Gastrocnemius medialis (tissue), 4 donors: Measurements from ENCODE around the gene SNTG2.

Source experiments
- POLR2A ChIP-seq, 2 donors: fragments of 450-650 bp; IDR thresholded peaks; one replicate each; pipeline ENCODE4 v1.6.1; 2017; ENCODE audit warnings: antibody characterized with exemption in 2 of 2, mild to moderate bottlenecking in 2 of 2, moderate library complexity in 2 of 2
- TF ChIP-seq, protein P1 (sequence below), 5 experiments: fragments of 450-650 bp in 3 of 5; fragments of 200-600 bp in 2 of 5; sonication (generic) in 2 of 5; IDR thresholded peaks in 4 of 5; conservative IDR thresholded peaks in 1 of 5; 1 replicate in 4 of 5; 2 replicates in 1 of 5; pipeline ENCODE4 v1.5.1; 2016 to 2019; ENCODE audit warnings: antibody characterized with exemption in 5 of 5, mild to moderate bottlenecking in 3 of 5, moderate library complexity in 3 of 5

DNA sequence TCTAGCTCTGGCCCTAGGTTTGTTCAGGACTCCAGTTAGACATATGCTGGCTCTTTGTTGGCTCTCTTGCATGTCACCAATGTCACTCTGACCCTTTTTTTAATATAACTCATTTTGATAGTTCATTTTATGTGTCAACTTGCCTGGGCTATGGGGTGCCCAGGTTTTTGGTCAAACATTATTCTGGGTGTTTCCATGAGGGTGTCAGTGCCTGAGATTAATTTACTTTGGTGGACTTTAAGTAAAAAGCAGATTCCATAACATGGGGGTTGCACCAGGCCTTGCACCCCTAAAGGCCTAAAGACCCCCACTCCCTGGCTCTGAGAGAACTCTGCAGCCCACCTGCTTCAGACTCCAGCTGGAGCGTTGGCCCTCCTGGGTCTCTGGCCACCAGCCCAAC, 48.1 kb upstream of the SNTG2 start:
- TF ChIP-seq, protein P1, sequence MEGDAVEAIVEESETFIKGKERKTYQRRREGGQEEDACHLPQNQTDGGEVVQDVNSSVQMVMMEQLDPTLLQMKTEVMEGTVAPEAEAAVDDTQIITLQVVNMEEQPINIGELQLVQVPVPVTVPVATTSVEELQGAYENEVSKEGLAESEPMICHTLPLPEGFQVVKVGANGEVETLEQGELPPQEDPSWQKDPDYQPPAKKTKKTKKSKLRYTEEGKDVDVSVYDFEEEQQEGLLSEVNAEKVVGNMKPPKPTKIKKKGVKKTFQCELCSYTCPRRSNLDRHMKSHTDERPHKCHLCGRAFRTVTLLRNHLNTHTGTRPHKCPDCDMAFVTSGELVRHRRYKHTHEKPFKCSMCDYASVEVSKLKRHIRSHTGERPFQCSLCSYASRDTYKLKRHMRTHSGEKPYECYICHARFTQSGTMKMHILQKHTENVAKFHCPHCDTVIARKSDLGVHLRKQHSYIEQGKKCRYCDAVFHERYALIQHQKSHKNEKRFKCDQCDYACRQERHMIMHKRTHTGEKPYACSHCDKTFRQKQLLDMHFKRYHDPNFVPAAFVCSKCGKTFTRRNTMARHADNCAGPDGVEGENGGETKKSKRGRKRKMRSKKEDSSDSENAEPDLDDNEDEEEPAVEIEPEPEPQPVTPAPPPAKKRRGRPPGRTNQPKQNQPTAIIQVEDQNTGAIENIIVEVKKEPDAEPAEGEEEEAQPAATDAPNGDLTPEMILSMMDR (IDR thresholded peaks at IDR 0.05 in 4 of 5, conservative IDR thresholded peaks at IDR 0.05 in 1 of 5): no peak
- no peak for TF ChIP-seq POLR2A (IDR thresholded peaks at IDR 0.05)
